ENCODE data around the gene FAHD2B.
"Not testable (repeated sequence)": the region's sequence is repeated elsewhere in the genome, so short reads cannot be mapped to it uniquely, and the experiment has no call there.

FAHD2B gene

DNA sequence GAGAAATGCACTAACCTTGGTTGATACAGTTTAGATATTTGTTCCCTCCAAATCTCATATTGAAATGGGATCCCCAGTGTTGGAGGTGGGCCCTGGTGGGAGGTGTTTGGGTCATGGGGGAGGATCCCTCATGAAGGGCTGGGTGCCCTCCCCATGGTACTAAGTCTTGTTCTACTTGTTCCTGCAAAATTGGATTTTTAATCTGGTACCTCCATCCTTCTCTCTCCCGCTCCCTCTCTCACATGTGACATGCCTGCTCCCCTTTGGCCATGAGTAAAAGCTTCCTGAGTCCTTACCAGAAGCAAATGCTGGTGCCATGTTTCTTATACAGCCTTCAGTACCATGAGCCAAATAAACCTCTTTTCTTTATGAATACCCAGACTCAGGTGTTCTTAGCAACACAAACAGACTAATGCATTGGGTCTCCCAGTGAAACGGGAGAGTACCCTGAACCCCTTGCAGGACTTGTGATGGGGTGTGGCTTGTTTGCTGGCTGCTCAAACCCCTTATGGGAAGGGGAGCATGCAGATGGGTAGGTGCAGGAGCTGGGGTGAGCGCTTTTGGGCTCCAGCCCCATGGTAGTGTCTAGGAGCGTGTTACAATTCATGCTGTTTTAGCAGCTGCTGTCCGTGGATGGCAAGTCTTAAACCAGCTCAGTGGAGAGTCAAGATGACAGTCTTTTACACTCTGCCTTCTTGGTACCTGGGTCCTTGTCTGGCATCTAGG is 27.2 kb downstream of the FAHD2B start:
- DNase-seq, result no peak

DNA sequence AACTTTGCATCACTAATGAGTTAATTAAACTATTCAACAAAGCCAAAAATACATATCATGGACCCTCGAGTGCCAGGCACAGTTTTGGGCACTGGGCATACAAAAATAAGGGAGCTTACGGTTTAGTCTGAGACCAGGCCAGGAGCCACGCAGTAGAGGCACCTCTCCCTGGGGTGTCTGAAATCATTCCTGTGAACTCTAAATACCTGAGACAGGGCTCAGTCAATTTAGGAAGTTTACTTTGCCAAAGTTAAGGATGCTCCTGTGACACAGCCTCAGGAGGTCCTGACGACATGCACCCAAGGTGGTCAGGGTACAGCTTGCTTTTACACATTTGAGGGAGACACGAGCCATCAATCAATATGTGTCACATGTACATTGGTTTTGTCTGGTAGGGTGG is 28.7 kb downstream of the FAHD2B start:
- not testable (repeated sequence) for DNase-seq

DNA sequence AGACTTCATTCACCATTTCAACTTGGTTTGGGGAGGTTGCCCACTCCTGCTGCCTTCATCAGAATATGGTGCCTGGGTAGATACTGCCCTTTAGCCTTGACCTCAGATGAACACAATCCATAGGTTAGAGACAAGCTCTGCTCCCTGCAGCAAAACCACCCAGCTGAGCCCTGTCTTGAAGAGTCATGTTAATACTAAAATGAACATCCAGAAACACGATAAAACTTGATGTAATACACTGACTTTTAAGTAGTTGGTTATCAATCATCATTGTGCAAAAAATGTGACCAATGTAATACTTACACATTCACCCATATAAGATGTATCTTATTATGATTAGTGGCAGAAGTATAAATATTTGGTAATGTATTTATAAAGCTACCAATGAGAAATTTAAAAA is 32.7 kb downstream of the FAHD2B start:
- not testable (repeated sequence) for DNase-seq

DNA sequence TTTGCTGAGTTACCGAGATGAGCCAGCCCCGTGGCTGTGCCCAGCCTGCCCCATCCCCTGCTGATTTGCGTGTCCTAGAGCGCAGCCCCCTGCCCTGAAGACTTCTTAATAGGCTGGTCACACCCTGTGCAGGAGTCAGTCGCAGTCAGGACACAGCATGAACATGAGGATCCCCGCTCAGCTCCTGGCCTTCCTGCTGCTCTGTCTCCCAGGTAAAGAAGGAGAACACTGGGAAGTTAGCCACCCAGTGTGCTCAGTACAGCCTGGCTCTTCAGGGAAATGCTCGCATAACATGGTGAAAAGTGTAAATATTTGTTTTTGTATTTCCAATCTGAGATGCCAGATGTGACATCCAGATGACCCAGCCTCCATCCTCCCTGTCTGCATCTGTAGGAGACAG is 34.9 kb downstream of the FAHD2B start:
- not testable (repeated sequence) for DNase-seq

DNA sequence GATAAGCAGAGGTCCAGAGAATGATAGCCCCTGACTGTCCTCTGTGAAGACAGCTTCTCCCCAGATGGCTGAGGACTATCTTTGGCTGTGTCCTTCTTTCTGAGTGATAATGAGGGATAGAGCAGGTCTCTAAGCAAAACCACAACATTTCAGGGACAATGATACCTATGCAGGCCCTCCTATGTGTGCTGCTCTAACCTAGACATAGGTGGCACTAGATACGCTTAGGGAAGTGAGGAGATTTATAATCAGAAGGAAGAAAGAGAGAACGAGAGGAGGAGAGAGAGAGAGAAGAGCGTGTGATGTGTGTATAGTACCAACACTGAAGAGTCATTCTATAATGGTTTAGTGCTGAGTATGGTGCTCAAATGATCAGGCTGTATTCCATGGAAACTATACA is 38.5 kb downstream of the FAHD2B start:
- not testable (repeated sequence) for DNase-seq

DNA sequence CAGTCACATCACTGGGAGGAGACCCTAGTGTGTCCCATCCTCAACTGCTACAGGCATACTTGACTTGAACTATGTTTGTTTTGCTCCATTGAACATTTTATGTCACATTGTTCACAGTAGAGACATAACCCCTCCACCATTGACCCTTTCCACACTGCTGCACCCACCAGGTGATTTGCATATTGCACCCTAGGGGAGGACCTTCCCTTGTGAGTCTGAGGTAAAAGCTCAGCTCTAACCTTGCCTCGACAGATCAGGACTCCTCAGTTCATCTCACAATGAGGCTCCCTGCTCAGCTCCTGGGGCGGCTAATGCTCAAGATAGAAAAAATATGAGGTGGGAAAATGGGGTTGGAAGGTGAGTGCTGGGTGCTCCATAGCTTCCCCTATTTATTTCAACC is 44.6 kb downstream of the FAHD2B start:
- DNase-seq, result not testable (repeated sequence)

DNA sequence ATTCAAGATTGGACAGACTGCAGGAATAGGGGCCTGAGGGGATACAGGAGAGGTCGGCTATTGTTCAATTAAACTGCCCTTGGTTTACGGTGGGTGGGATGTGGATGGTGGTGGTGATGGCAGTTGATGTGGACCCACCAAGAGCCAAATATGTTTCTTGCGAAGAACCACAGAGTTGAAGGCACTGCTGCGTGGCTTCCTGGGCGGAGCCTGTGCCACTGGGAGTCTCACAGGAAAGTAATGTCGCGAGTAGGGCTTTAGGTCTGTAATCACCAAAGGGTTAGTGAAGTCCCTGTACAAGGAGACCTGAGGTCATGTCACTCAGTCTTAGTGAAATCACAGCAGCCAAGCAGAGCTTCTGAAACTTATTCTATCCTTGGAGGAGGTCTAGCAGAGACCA is 46.2 kb downstream of the FAHD2B start:
- DNase-seq, result not testable (repeated sequence)

DNA sequence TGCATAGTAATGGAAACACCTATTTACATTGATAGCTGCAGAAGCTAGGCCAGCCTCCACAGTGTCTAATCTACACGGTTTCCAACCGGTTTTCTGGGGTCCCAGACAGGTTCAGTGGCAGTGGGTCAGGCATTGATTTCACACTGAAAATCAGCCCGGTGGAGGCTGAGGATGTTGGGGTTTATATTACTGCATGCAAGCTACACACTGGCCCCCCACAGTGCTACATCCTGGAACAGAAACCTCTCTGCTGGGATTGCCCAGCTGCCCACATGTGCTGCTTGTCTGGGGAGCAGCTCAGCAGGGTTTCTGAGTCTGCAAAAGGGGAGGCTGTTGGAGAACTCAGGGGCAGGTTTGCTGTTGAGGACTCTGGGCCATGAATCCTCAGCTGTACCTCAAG is 48.0 kb downstream of the FAHD2B start:
- not testable (repeated sequence) for DNase-seq

DNA sequence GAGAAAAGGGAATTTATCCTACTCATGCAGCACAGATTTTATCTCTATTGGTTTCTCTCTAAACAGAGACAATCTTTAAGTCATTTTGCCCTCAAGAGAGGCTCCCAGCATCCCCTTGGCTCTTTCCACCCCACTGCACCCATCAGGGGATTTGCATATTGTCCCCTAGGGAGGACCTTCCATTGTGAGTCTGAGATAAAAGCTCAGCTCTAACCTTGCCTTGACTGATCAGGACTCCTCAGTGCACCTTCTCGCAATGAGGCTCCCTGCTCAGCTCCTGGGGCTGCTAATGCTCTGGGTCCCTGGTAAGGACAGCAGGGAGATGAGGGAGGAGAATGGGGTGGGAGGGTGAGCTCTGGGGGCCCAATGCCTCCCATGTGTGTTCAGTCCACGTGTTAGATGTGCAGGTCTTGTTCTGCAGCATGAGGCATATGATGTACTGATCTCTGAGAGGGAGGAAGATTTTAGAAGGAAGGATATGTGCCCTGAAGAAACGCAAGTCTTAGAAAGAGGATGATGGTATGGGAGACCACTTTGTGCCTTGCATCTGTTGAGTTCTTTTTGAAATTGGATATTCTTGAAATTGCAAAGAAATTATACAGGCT is 48.7 kb downstream of the FAHD2B start:
- not testable (repeated sequence) for DNase-seq

Data from activated CD4-positive, alpha-beta T cell treated with anti-CD3 and anti-CD28 coated beads, Interleukin-2, Interleukin-6, amounts not matched to agents 100 ng/mL and 50 ng/mL, durations not matched to agents 16 hours and 8 hours (primary cell).